ENCODE results near the gene TMEM132D. TPM values are rescaled to one million over a fixed set of nuclear protein-coding genes. Genes with fewer than 3 reads are reported as not detected.

The TMEM132D gene
- total and polyA plus RNA-seq, 2 donors (not counting 3 experiments of a cell fraction or from before 2014, with no cell fraction given): not detected

DNA sequence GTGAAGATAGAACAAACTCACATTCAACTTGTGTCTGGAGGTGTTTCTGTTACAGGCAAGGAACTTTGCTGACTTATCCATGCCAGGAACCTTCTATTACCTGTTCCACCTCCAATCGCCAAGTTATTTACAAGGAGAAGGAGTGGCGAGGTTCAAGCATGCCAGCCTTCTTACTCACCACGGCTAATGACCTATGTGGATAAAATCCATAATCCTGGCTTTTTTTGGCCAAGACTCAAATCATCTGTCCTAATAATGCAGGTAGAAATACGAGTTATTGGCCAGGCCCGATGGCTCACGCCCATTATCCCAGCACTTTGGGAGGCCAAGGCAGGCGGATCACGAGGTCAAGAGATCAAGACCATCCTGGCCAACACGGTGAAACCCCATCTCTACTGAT lies 241.6 kb downstream of the TMEM132D start:
- no TSS peak for BruUV-seq (replicated peaks)
- DNase-seq (ENCODE audit: low read depth, low spot score): no peak
- TF ChIP-seq, protein P1, sequence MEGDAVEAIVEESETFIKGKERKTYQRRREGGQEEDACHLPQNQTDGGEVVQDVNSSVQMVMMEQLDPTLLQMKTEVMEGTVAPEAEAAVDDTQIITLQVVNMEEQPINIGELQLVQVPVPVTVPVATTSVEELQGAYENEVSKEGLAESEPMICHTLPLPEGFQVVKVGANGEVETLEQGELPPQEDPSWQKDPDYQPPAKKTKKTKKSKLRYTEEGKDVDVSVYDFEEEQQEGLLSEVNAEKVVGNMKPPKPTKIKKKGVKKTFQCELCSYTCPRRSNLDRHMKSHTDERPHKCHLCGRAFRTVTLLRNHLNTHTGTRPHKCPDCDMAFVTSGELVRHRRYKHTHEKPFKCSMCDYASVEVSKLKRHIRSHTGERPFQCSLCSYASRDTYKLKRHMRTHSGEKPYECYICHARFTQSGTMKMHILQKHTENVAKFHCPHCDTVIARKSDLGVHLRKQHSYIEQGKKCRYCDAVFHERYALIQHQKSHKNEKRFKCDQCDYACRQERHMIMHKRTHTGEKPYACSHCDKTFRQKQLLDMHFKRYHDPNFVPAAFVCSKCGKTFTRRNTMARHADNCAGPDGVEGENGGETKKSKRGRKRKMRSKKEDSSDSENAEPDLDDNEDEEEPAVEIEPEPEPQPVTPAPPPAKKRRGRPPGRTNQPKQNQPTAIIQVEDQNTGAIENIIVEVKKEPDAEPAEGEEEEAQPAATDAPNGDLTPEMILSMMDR (IDR thresholded peaks at IDR 0.05; ENCODE audit: extremely low read depth in 1 of 2, insufficient read depth in 1 of 2, low read depth in 1 of 2, low read length in 2 of 2): no peak
- TF ChIP-seq MYC (IDR thresholded peaks at IDR 0.05; ENCODE audit: low read depth, low read length): no peak
- TF ChIP-seq EZH2 (IDR thresholded peaks at IDR 0.05; ENCODE audit: borderline replicate concordance, low read depth, low read length, severe bottlenecking): no peak
- no peak for TF ChIP-seq FOS (IDR thresholded peaks at IDR 0.05; ENCODE audit: borderline replicate concordance, insufficient read depth, low read length)
- TF ChIP-seq GATA2 (IDR thresholded peaks at IDR 0.05; ENCODE audit: insufficient read depth, insufficient read length, low read depth, low read length): no peak
- no peak for TF ChIP-seq POLR2AphosphoS5 (IDR thresholded peaks at IDR 0.05; ENCODE audit: insufficient read depth, low read depth, low read length)
- no peak for TF ChIP-seq POLR2A (IDR thresholded peaks at IDR 0.05; ENCODE audit: low read depth, low read length)
- TF ChIP-seq JUN (IDR thresholded peaks at IDR 0.05; ENCODE audit: borderline replicate concordance, insufficient read depth, insufficient read length, low read depth): no peak
- no peak for FAIRE-seq
- H3K4me3 ChIP-seq (replicated peaks in 1 of 3; ENCODE audit: insufficient read depth in 1 of 3, low read depth in 1 of 3, low read length in 3 of 3): no peak overlapping the region
- no peak overlapping the region for H3K4me2 ChIP-seq (ENCODE audit: insufficient read depth, low read length)
- H2AFZ ChIP-seq (ENCODE audit: low read depth, low read length): no peak overlapping the region
- H3K36me3 ChIP-seq (ENCODE audit: control insufficient read depth in 2 of 2, extremely low read depth in 1 of 2, insufficient read depth in 2 of 2, low read length in 2 of 2): no peaks in the 10 kb centered on the region
- H3K9ac ChIP-seq (replicated peaks; ENCODE audit: extremely low read depth, insufficient read depth, low read length): no peak overlapping the region
- dilution Hi-C loops (cut with MboI; ENCODE audit: extremely low pct_ligation_motif_present, low sequenced_read_pairs): no loop called here
- no peak overlapping the region for H3K27ac ChIP-seq (ENCODE audit: insufficient read depth, low read depth, low read length)
- H4K20me1 ChIP-seq (replicated peaks; ENCODE audit: control insufficient read depth, extremely low read depth, insufficient read depth, low read length): no peaks in the 10 kb centered on the region
- no peaks in the 10 kb centered on the region for H3K9me1 ChIP-seq (replicated peaks; ENCODE audit: control insufficient read depth, extremely low read depth, insufficient read depth, low read length)
- ChIA-PET CTCF (no interaction called here), POLR2A (no interaction called here)
- H3K27me3 ChIP-seq (ENCODE audit: control insufficient read depth in 2 of 2, insufficient read depth in 2 of 2, low read length in 2 of 2): no peaks in the 10 kb centered on the region
- no peaks in the 10 kb centered on the region for H3K79me2 ChIP-seq (ENCODE audit: control insufficient read depth, insufficient read depth, low read length)
- H3K9me3 ChIP-seq (replicated peaks; ENCODE audit: control insufficient read depth, insufficient read depth, low read length): peaks cover 1% of the 10 kb centered on the region
- intact Hi-C loops (cut with micrococcal nuclease): no loop called here
- H3K4me1 ChIP-seq (ENCODE audit: control insufficient read depth, extremely low read depth, insufficient read depth, low read length): no peaks in the 10 kb centered on the region
